GM12891 (cell line): ENCODE data around the gene SORCS1.
A peak's percentile ranks its signal among the peaks of the same experiment; 100 is the strongest.

Source experiments
- DNase-seq: peaks from one replicate; pipeline ENCODE4 v3.0.0; 2011; ENCODE audit warnings: low spot score; ENCODE audit not compliant: insufficient read length
- FAIRE-seq: peaks from 2 replicates; lab custom pipeline; 2011; peaks lifted over from hg19 to GRCh38; lab: Jason Lieb, UNC
- PAX5 ChIP-seq: IDR thresholded peaks from 2 replicates; pipeline ENCODE4 v1.6.1; 2011; ENCODE audit warnings: low read length, moderate library complexity, mild to moderate bottlenecking; ENCODE audit not compliant: insufficient read depth, severe bottlenecking
- POLR2A ChIP-seq: IDR thresholded peaks from 2 replicates; pipeline ENCODE4 v1.6.1; 2011; ENCODE audit warnings: low read depth, low read length, control low read depth
- POLR2AphosphoS5 ChIP-seq: IDR thresholded peaks from 2 replicates; pipeline ENCODE4 v1.6.1; 2011; ENCODE audit warnings: low read depth, low read length, control low read depth
- POU2F2 ChIP-seq: IDR thresholded peaks from 2 replicates; pipeline ENCODE4 v1.6.1; 2011; ENCODE audit warnings: low read depth, mild to moderate bottlenecking, control low read depth, low read length, moderate library complexity
- SPI1 ChIP-seq: IDR thresholded peaks from 2 replicates; pipeline ENCODE4 v1.6.1; 2011; ENCODE audit warnings: low read depth, low read length, control low read depth
- TAF1 ChIP-seq: IDR thresholded peaks from 2 replicates; pipeline ENCODE4 v1.6.1; 2011; ENCODE audit warnings: low read depth, low read length, control low read depth

SORCS1 gene

DNA sequence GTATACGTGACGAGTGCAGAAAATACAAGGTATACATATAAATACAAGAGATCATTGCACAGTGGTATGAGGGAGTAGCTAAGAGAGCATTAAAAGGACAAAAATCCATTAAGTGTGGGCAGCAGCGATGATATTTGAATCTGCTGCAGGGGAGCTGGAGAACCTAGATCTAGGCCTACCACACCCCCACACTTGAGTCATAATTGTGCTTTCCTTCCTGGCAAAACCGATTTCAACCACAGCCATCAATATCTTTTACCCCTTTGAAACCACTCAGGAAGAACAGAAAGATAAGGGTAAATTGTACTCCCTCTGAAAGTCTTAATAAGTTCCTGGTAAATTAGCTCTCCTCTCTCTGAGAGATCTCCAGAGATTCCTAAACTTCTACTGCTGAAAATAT is 345.0 kb downstream of the SORCS1 start:
- TF ChIP-seq POLR2A (no peak), TAF1 (no peak), PAX5 (no peak), SPI1 (no peak), POU2F2 (no peak), POLR2AphosphoS5 (no peak)
- no peak for DNase-seq
- FAIRE-seq = no peak

DNA sequence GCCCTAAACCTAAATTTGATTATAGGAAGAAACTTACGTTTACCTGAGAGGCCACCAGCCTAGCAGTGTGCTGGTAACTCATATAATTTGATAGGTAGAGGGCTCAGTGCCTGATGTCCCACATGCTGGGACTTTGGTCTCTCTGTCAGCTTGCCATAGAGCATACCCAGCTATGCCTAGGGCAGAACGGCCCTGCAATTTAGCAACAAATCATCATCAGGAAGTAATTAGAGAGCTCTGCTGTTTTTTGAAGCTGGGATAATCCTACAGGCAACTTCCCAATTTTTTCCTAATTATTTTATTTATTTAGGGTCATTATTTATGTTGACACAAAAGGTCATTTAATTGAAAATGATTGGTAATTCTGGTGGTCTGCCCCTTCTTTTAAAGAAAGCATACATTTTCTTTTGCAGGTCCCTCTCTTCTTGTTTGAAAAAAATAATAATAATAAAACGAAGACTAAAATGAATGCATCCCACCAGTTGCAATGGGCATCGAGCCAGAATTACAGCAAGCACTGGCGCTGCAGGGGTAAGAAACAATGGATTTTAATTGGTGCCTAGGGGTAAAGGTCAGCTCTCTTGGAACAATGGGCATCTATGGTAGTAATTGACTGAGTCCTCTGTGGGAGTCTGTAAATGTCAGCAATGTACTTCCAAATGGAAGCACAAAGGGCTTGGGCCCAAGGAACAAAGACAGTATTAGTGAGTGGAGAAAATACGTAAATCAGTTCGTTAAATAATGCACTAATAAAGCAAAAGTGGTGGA is 348.0 kb downstream of the SORCS1 start:
- DNase-seq (no peak), FAIRE-seq (no peak)
- no peak for TF ChIP-seq POLR2A
- no peak for TF ChIP-seq TAF1
- TF ChIP-seq SPI1 = no peak
- TF ChIP-seq POLR2AphosphoS5 = no peak
- TF ChIP-seq PAX5 = no peak
- no peak for TF ChIP-seq POU2F2

DNA sequence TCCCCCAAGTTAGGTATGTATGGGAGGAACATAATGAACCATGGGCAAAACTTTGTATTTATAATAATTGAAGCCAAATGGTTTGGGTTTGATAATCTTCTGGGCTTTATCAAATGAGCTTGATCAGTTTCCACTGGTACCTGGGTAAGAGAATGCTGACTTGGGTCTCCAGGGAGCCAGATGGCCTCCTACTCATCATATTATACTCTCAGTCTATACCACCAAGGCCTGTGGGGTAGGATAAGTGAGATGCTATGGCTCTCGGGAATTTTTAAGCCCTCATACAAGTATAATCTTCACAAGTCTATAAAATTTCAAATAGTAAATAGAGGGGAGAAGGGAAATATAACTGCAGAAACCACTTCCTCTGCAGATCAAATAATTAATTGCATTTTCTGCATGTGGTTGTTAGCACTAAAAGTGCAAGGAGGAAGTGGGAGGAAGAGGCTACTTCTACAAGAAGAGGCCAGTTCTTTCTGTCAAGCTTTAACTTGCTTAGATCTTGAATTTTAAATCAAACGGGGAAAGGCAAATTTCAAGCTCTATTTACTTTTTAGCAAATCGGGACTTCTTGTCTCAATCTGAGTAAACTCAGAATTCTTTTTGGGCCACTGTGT is 349.0 kb downstream of the SORCS1 start:
- FAIRE-seq (no peak), DNase-seq (no peak)
- no peak for TF ChIP-seq POU2F2
- no peak for TF ChIP-seq POLR2AphosphoS5
- peak; percentile 40; the same call in 1 of the 2 replicates for TF ChIP-seq SPI1

DNA sequence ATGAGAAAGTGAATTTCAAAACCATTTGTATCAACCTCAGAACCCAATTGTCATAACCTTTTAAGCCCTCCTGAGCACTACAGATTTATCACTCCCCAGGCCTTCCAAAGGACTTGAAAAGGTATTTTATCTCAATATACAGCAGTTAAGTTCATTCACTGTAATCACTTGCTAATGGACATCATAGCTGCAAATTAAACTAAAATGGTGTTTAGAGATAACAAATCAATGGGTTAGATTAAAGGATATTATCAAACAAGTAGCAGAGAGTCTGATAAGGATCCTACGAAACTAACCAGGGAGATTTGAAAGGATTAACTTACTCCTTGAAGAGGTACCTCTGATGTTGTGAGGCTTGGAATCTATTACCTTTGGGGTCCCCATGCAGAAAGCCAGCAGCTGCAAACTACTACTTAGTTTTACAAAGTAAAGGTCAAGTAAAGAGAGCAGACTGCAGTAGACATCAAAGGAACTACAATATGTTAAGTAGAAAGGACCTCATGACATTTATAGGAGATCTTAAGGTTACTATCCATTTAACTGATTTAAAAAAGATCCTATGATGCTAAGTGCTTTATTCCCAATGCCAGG is 359.4 kb downstream of the SORCS1 start:
- no peak for DNase-seq
- FAIRE-seq = no peak
- TF ChIP-seq SPI1 (no peak), POLR2AphosphoS5 (no peak), POLR2A (no peak), TAF1 (no peak)

DNA sequence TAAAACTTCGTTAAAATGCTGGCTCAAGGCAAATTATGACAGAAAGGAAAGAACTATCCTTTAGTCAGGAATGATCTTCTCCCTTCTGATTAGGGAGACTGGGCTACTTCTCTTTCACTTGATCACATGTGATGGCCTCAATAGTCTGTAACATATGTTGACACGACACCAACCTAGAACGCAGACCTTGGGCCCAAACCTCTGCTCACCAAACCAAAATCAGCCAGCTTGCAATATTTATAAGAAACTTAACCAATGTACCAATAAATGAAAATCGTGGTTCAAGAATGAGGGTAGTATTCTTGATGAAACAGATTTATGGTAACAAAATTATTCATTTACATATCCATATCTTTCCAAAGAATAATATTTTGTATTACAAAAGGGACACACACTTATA is 361.6 kb downstream of the SORCS1 start:
- DNase-seq (no peak), FAIRE-seq (no peak)
- TF ChIP-seq PAX5 = no peak
- TF ChIP-seq POU2F2 = no peak
- no peak for TF ChIP-seq TAF1
- no peak for TF ChIP-seq POLR2AphosphoS5
- no peak for TF ChIP-seq SPI1
- no peak for TF ChIP-seq POLR2A

DNA sequence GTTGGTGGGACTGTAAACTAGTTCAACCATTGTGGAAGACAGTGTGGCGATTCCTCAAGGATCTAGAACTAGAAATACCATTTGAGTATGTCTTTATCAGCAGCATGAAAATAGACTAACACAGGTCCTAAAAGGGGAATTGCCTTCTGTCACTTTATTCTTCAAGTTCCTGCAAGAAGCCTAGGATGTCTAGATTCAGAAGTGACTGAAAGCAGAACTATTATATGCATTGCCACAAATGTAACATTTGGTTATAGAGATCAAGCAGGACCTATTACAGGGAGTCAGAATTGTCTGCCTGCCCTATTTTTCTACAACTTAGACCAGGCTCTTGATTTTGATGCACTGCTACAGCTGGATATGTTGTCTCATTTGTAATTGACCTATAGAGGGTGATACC is 364.7 kb downstream of the SORCS1 start:
- no peak for DNase-seq
- no peak for FAIRE-seq
- TF ChIP-seq SPI1 = no peak
- TF ChIP-seq POLR2AphosphoS5 = no peak
- TF ChIP-seq POLR2A = no peak
- TF ChIP-seq PAX5 = no peak
- no peak for TF ChIP-seq TAF1
- no peak for TF ChIP-seq POU2F2

DNA sequence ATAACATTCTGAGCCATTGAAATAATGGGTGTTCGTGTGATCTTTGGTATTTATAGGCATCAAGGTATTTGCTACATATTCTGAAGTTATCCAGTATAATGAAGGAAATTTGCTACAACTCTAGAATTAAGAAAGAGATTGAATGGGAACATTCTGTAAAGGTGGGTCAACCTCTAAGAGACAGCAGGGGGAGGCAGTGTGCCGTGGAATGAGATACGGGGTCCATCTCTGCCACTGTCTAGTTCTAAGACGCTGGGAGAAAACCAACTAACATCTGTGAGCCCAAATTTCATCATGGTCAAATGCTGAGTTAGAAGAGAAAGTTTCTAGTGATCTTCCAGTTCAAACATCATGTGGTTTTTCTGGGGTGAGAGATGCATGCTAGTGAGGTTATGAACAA is 368.9 kb downstream of the SORCS1 start:
- DNase-seq (peak; percentile 19), FAIRE-seq (peak; percentile 64)
- TF ChIP-seq POLR2AphosphoS5 = no peak
- TF ChIP-seq TAF1 = no peak
- TF ChIP-seq SPI1 = no peak
- no peak for TF ChIP-seq POU2F2
- TF ChIP-seq POLR2A = no peak
- TF ChIP-seq PAX5 = no peak

DNA sequence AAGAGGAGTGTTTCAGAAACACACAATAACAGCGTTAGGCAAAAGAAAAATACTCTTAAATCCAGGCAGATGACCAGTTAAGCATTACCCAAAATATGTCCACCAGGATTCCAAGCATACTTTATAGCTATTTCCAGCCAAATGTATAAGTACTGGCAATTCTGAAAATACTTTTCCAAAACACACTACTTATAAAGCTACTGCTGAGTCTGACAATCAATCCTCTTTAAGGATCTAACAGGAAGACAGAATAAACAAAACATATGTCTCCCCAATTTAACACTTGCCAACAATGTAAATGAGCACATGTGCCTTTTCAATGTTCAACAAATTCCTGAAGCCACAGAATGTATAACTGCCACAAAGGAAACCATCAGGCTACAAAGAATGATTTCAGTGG is 370.9 kb downstream of the SORCS1 start:
- no peak for FAIRE-seq
- no peak for DNase-seq
- TF ChIP-seq PAX5 (no peak), POU2F2 (no peak), TAF1 (no peak), POLR2A (no peak), POLR2AphosphoS5 (no peak), SPI1 (no peak)

DNA sequence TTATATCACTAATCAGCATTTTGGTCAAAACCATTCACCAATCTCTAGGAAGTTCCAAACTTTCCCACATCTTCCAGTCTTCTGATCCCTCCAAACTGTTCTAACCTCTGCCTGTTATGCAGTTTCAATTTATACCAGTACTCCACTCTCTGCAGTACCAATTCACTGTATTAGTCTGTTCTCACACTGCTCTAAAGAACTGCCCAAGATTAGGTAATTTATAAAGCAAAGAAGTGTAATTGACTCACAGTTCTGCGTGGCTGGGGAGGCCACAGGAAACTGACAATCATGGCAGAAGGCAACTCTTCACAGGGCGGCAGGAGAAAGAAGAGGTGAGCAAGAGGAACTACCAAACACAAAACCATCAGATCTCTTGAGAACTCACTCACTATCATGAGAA is 374.9 kb downstream of the SORCS1 start:
- FAIRE-seq = no peak
- no peak for TF ChIP-seq POLR2A
- no peak for TF ChIP-seq POLR2AphosphoS5
- no peak for TF ChIP-seq POU2F2
- no peak for TF ChIP-seq SPI1
- no peak for TF ChIP-seq TAF1
- no peak for TF ChIP-seq PAX5
- no peak for DNase-seq

DNA sequence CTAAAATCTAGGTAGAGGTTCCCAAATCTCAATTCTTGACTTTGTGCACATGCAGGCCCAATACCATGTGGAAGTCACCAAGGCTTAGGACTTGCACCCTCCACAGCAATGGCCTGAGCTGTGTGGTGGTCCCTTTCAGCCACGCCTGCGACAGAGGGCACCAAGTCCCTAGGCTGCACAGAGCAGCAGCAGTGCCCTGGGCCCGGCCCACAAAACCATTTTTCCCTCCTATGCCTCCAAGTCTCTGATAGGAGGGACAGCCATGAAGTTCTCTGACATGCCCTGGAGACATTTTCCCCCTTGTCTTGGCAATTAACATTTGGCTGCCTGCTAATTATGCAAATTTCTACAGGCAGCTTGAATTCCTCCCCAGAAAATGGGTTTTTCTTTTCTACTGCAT is 375.5 kb downstream of the SORCS1 start:
- TF ChIP-seq TAF1 = no peak
- FAIRE-seq = no peak
- DNase-seq = no peak

DNA sequence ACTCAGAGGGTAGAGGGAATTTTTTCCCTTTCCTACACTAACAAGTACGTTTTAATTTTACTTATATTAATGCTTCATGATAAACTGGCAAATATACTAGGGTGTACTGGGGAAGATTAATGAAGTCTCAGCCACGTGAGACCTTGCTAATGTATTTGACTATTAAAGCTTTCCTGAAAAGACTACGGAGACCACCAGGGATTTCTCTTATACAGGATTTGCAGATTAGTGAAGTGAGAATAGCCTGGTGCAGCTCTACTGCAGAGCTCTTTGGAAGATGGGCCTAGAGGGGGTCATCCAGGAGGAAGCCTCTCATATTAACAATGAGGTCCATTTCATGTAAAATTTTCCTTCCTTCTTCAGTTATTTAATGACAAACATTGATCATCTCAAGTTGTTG is 379.0 kb downstream of the SORCS1 start:
- TF ChIP-seq PAX5 (no peak), POLR2AphosphoS5 (no peak), POU2F2 (no peak), SPI1 (no peak), TAF1 (no peak), POLR2A (no peak)
- DNase-seq (no peak), FAIRE-seq (no peak)
